Coronary artery (tissue), 2 donors: ENCODE measurements around the gene TBX19.

Source experiments
- DNase-seq: peaks from one replicate; pipeline ENCODE4 v3.0.0-alpha.2; 2017; ENCODE audit warnings: low spot score
- H3K27ac ChIP-seq, 2 donors: fragments of 200-600 bp; sonication (generic); one replicate each; pipeline ENCODE4 v1.5.1; 2016 to 2019
- H3K4me3 ChIP-seq: fragments of 200-600 bp; sonication (generic); 2 replicates; pipeline ENCODE4 v1.5.1; 2016; ENCODE audit warnings: mild to moderate bottlenecking, moderate library complexity
- TF ChIP-seq, protein P1 (sequence below): fragments of 200-600 bp; sonication (generic); IDR thresholded peaks from one replicate; pipeline ENCODE4 v1.5.1; 2019; ENCODE audit warnings: antibody characterized with exemption

Gene TBX19

DNA sequence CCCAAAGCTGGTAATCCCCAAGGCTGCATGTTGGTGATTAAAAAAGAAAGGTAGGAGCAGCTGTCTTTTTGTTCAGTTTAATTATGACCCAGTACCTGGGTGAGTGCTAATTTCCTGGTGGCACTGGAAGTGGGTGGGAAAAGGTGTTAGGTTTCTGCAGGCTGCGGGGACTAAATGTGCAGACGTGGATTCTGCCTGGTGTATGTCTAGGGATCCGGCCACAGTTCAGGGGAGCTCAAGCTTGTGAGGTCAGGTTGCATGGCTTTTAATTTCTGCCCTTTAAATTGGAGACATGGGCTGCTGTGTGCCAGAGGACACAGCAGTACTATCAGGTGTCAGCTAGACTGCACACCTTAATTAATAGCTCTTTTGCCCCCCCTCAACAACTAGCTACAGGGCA, 20.3 kb upstream of the TBX19 start:
- TF ChIP-seq, protein P1, sequence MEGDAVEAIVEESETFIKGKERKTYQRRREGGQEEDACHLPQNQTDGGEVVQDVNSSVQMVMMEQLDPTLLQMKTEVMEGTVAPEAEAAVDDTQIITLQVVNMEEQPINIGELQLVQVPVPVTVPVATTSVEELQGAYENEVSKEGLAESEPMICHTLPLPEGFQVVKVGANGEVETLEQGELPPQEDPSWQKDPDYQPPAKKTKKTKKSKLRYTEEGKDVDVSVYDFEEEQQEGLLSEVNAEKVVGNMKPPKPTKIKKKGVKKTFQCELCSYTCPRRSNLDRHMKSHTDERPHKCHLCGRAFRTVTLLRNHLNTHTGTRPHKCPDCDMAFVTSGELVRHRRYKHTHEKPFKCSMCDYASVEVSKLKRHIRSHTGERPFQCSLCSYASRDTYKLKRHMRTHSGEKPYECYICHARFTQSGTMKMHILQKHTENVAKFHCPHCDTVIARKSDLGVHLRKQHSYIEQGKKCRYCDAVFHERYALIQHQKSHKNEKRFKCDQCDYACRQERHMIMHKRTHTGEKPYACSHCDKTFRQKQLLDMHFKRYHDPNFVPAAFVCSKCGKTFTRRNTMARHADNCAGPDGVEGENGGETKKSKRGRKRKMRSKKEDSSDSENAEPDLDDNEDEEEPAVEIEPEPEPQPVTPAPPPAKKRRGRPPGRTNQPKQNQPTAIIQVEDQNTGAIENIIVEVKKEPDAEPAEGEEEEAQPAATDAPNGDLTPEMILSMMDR = no peak
- DNase-seq = no peak
- Histone ChIP-seq H3K4me3 (no peak overlapping the region), H3K27ac (no peak overlapping the region)

DNA sequence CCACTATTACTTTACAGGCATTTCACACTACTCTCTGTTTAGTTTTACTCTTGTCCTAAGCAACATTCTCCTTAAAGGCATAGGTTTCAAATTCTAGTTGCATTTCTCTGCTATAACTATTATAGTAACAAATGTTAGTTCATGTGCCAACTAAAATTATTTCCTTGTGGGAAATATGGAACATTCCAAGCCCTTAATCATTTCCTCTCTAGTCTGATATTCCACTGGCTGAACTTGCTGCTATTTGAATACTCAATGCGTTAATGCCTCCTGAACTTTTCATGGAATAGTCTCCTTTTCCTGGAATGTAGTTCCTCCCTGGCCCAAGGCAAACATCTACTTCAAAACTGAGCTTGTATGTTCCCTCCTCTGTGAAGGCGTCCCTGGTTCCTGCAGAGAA, 19.3 kb upstream of the TBX19 start:
- TF ChIP-seq, protein P1 = no peak

DNA sequence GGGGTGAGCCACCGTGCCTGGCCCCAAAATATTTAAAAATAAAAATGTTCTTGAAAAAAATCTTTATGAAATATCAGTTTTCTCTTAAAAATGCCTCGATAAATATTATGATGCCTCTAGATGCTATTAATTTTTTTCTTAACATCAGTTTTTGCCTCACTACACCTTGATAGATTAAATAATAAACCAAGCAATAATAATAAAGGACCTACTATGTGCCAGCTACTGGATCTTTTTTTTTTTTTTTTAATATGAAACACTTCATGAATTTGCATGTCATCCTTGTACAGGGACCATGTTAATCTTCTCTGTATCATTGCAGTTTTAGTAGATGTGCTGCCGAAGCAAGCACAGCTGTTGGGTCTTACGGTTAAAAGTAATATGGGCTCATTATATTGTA, 17.5 kb upstream of the TBX19 start:
- Histone ChIP-seq H3K4me3 (no peak overlapping the region), H3K27ac (no peak overlapping the region)
- no peak for DNase-seq
- TF ChIP-seq, protein P1 = no peak

More for the DNA sequence above, 19.3 kb upstream of the TBX19 start:
- no peak for DNase-seq
- Histone ChIP-seq H3K4me3 (peak overlapping the region; percentile 23), H3K27ac (peak overlapping the region in 1 of 2 donors; percentile 62)

DNA sequence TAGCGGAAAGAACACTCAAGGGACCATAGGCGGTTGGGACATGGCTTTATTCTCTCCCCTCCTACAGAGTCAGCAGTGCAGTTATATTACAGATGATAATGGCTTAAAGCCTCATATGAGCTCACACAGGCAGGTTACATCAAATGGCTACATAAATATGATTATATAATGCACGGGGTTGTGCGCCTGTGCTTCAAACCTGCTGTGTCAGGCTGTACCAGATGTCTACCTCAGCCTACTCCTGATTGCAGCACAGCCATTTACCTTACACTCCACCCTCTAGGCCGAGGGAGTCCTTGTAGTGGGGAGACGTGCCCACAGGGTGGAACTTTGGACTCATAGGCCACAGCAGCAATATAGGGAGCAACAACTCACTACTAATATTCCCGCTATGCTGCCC, 16.4 kb upstream of the TBX19 start:
- Histone ChIP-seq H3K4me3 (no peak overlapping the region), H3K27ac (no peak overlapping the region)
- DNase-seq = no peak
- TF ChIP-seq, protein P1 = no peak

DNA sequence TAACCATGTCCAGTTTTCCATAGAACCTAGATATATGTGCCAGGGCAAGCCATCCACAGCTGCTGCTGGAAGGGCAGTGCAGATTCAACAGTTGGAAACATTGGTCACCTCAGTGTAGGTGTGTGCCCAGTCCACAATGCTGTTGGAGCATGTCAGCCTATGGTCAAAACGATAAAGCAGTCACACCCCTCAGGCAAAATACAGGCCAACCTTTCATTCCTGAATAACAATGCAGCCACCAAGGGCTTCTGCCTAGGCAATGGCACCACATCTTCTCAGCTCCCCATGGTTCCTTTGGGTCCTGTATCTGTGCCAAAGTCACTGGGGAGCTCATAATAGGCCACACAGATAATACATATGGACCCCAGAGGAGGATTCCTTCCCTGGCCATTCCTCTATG, 15.1 kb upstream of the TBX19 start:
- no peak overlapping the region for H3K4me3 ChIP-seq
- TF ChIP-seq, protein P1 = no peak
- DNase-seq = no peak

DNA sequence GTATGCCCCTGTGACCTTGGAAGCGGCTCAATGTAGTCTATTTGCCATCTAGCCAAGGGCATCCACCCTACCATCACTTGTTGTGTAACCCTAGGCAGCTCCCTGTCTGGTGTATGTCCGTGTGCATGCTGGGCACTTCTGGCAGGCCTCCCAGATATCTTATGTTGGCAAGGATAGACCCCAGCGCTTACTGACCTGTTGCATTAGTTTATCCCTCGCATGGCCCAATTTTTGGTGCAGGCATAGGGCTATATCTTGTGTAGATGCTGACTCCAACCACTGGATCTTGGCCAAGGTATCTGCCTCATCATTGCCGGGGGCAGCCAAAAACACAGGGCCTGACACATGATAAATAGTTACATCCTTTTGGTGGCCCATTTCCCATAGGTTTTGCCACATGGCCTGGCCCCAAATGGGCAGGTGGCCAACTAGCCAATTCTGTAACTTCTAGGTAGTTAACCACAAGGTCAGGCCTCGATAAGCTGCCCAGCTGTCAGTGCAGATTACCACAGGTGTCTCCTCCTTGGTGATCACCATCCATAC, 14.0 kb upstream of the TBX19 start:
- Histone ChIP-seq H3K27ac (no peak overlapping the region), H3K4me3 (no peak overlapping the region)
- no peak for DNase-seq
- TF ChIP-seq, protein P1 = no peak

More for the DNA sequence above, 15.1 kb upstream of the TBX19 start:
- no peak overlapping the region for H3K27ac ChIP-seq

DNA sequence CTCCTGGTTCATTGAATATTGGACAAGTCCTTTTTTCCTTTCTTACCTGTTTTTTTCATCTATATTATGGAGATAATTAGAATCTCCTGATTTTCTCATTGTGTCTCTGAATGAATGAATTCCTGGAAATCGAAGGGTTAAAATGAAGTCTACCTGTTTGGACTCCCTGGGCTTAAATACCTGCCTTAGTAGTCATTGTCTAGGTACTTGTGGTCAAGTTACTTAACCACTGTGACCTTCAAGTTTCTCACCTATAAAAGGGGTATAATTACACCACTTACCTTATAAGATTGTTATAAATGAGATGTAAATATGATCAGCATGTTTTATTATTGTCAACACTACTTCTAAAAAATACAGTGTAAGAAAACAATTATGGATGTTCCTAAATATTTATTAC, 9.0 kb upstream of the TBX19 start:
- H3K27ac ChIP-seq = no peak overlapping the region
- TF ChIP-seq, protein P1 = no peak
- no peak overlapping the region for H3K4me3 ChIP-seq
- DNase-seq = no peak
